Smooth muscle cell of the pulmonary artery (primary cell): ENCODE measurements around the gene PLPP3. TPM values are rescaled to one million over a fixed set of nuclear protein-coding genes. Genes with fewer than 3 reads are reported as not detected.

Experiments
- total RNA-seq: library from RNA; depleted of rRNA; stranded (reverse); fragments of >200 nt; gene quantifications from 2 replicates; pipeline ENCODE4 v1.2.3, GENCODE V29; 2014

The PLPP3 gene
- total RNA-seq, result 49.2 and 306 TPM in 2 replicates

GRCh38 chr1:56578963-56579875 lies at the start of gene PLPP3:
TSS of gene PLPP3 (minus strand) at chr1:56579563. CDS start at chr1:56579016, 547 bp downstream.

Other genes starting within 250 kb of the PLPP3 start
- gene PRKAA2, start 65.8 kb upstream of the PLPP3 start, total RNA-seq, result 4.4 and 9.8 TPM in 2 replicates
- gene FYB2, start 239.8 kb upstream of the PLPP3 start, total RNA-seq, result not detected in 2 replicates